HFFc6 (cell line): ENCODE results near the gene NAT14. TPM values are rescaled to one million over a fixed set of nuclear protein-coding genes. Genes with fewer than 3 reads are reported as not detected.

Experiments
- DNase-seq: peaks from one replicate; pipeline ENCODE4 v3.0.0-alpha.2; 2018
- H3K27ac Mint-ChIP-seq: 2 replicates; pipeline ENCODE4 v1.8.0; 2020; ENCODE audit warnings: mild to moderate bottlenecking, mixed read lengths
- H3K27me3 Mint-ChIP-seq: 2 replicates; pipeline ENCODE4 v1.8.0; 2021; ENCODE audit warnings: mild to moderate bottlenecking, moderate library complexity, mixed read lengths; ENCODE audit not compliant: insufficient read depth
- H3K36me3 Mint-ChIP-seq: 2 replicates; pipeline ENCODE4 v1.8.0; 2021; ENCODE audit warnings: low read depth, mixed read lengths
- H3K4me1 Mint-ChIP-seq: 2 replicates; pipeline ENCODE4 v1.8.0; 2020; ENCODE audit warnings: low read depth, mixed read lengths
- H3K4me3 Mint-ChIP-seq: 2 replicates; pipeline ENCODE4 v1.8.0; 2020; ENCODE audit warnings: mild to moderate bottlenecking, moderate library complexity, mixed read lengths
- H3K9me3 Mint-ChIP-seq: 2 replicates; pipeline ENCODE4 v1.8.0; 2020; ENCODE audit warnings: mild to moderate bottlenecking, mixed read lengths
- CTCF ChIP-seq: fragments of 200-600 bp; sonication (generic); IDR thresholded peaks from 2 replicates; pipeline ENCODE4 v1.5.0; 2021; ENCODE audit warnings: antibody characterized with exemption, mild to moderate bottlenecking
- total RNA-seq, 6 experiments: library from RNA; stranded (reverse); fragmentation: NEBNext Ultra II Directional; extraction: Animal tissue kit (Norgen Biotek cat#: 25700); gene quantifications; 2 replicates in 1 of 6; 3 replicates in 5 of 6; pipeline ENCODE4 v1.2.3, GENCODE V29; 2021

NAT14 gene
- total RNA-seq, 6 experiments from 2014 or later, result 53.3 to 72.0 (median 61.3) TPM

GRCh38 chr19:55535173-55535964 is 50.4 kb downstream of the NAT14 start:
- no peak for DNase-seq
- Mint-ChIP-seq H3K4me1 (no peaks in the 10 kb centered on the region), H3K4me3 (no peak overlapping the region), H3K27me3 (peaks cover 1% of the 10 kb centered on the region; the same call in 1 of the 2 replicates), H3K36me3 (no peaks in the 10 kb centered on the region), H3K9me3 (no peaks in the 10 kb centered on the region), H3K27ac (no peak overlapping the region)
- TF ChIP-seq CTCF, result no peak

GRCh38 chr19:55535965-55536350 is 51.0 kb downstream of the NAT14 start:
- Mint-ChIP-seq H3K36me3 (no peaks in the 10 kb centered on the region), H3K9me3 (no peaks in the 10 kb centered on the region), H3K27me3 (peaks cover 6% of the 10 kb centered on the region; the same call in 1 of the 2 replicates), H3K4me3 (no peak overlapping the region), H3K4me1 (no peaks in the 10 kb centered on the region), H3K27ac (no peak overlapping the region)
- TF ChIP-seq CTCF, result no peak
- no peak for DNase-seq

GRCh38 chr19:55536366-55536765 is 51.4 kb downstream of the NAT14 start:
- Mint-ChIP-seq H3K27ac (no peak overlapping the region), H3K9me3 (no peaks in the 10 kb centered on the region), H3K36me3 (no peaks in the 10 kb centered on the region), H3K27me3 (peaks cover 6% of the 10 kb centered on the region; the same call in 1 of the 2 replicates), H3K4me1 (no peaks in the 10 kb centered on the region), H3K4me3 (no peak overlapping the region)
- TF ChIP-seq CTCF, result no peak
- no peak for DNase-seq

Other genes with a start within 250 kb of the NAT14 start
- gene PPP6R1, start 226.2 kb upstream of the NAT14 start, total RNA-seq, result 10 to 100 TPM; 85.8 to 93.7 (median 88.9) TPM
- gene HSPBP1, start 205.1 kb upstream of the NAT14 start, total RNA-seq, result 10 to 100 TPM; 37.5 to 43.1 (median 42.5) TPM
- 10 to 100 TPM; 10.9 to 12.0 (median 11.3) TPM for gene BRSK1, start 201.2 kb upstream of the NAT14 start, total RNA-seq
- gene TMEM150B, start 159.8 kb upstream of the NAT14 start, total RNA-seq, result not detected
- gene KMT5C, start 145.3 kb upstream of the NAT14 start, total RNA-seq, result 1 to 10 TPM; 3.8 to 6.2 (median 4.4) TPM
- not detected for gene COX6B2, start 130.5 kb upstream of the NAT14 start, total RNA-seq
- under 1 TPM in 1 of 6 experiments, not detected in 5; 0.05 TPM for gene GARIN5B, start 121.9 kb upstream of the NAT14 start, total RNA-seq
- 10 to 100 TPM; 22.2 to 43.4 (median 36.1) TPM for gene IL11, start 114.7 kb upstream of the NAT14 start, total RNA-seq
- gene TMEM190, start 108.4 kb upstream of the NAT14 start, total RNA-seq, result 1 to 10 TPM in 1 of 6 experiments, under 1 TPM in 2, not detected in 3; 0.33 to 1.1 (median 0.61) TPM
- 1 to 10 TPM in 2 of 6 experiments, under 1 TPM in 4; 0.26 to 2.4 (median 0.64) TPM for gene TMEM238, start 100.9 kb upstream of the NAT14 start, total RNA-seq
- 1,000 to 10,000 TPM; 2,082 to 2,537 (median 2,362) TPM for gene RPL28, start 99.3 kb upstream of the NAT14 start, total RNA-seq
- gene UBE2S, start 77.4 kb upstream of the NAT14 start, total RNA-seq, result 100 to 1,000 TPM; 181 to 356 (median 309) TPM
- not detected for gene SHISA7, start 41.9 kb upstream of the NAT14 start, total RNA-seq
- 10 to 100 TPM; 60.1 to 81.4 (median 66.8) TPM for gene ISOC2, start 23.5 kb upstream of the NAT14 start, total RNA-seq
- gene C19orf85, start 20.4 kb upstream of the NAT14 start, total RNA-seq, result not detected
- gene ZNF628, start 8.6 kb upstream of the NAT14 start, total RNA-seq, result 10 to 100 TPM in 2 of 6 experiments, 1 to 10 TPM in 4; 8.6 to 11.3 (median 9.5) TPM
- 10 to 100 TPM; 47.7 to 59.9 (median 51.9) TPM for gene SSC5D, start 3.2 kb downstream of the NAT14 start, total RNA-seq
- not detected for gene SBK2, start 51.9 kb downstream of the NAT14 start, total RNA-seq
- gene SBK3, start 60.4 kb downstream of the NAT14 start, total RNA-seq, result not detected
- gene ZNF579, start 95.7 kb downstream of the NAT14 start, total RNA-seq, result 10 to 100 TPM; 19.0 to 24.3 (median 22.0) TPM
- 10 to 100 TPM in 5 of 6 experiments, 1 to 10 TPM in 1; 9.9 to 13.1 (median 11.9) TPM for gene FIZ1, start 114.3 kb downstream of the NAT14 start, total RNA-seq
- 10 to 100 TPM in 5 of 6 experiments, 1 to 10 TPM in 1; 9.3 to 12.0 (median 10.7) TPM for gene ZNF524, start 115.1 kb downstream of the NAT14 start, total RNA-seq
- gene ZNF865, start 120.5 kb downstream of the NAT14 start, total RNA-seq, result 10 to 100 TPM; 13.3 to 14.1 (median 13.8) TPM
- gene ZNF784, start 139.4 kb downstream of the NAT14 start, total RNA-seq, result 1 to 10 TPM; 4.6 to 5.3 (median 4.8) TPM
- 10 to 100 TPM; 51.0 to 60.5 (median 57.7) TPM for gene ZNF580, start 155.8 kb downstream of the NAT14 start, total RNA-seq
- 10 to 100 TPM; 20.1 to 25.8 (median 21.9) TPM for gene ZNF581, start 158.5 kb downstream of the NAT14 start, total RNA-seq
- gene CCDC106, start 163.0 kb downstream of the NAT14 start, total RNA-seq, result 10 to 100 TPM; 12.9 to 17.4 (median 14.0) TPM
- 100 to 1,000 TPM; 212 to 241 (median 226) TPM for gene U2AF2, start 169.8 kb downstream of the NAT14 start, total RNA-seq
- gene EPN1, start 190.0 kb downstream of the NAT14 start, total RNA-seq, result 100 to 1,000 TPM; 176 to 191 (median 185) TPM